Endothelial cell of umbilical vein (primary cell): ENCODE results near the gene KCNN3. TPM values are rescaled to one million over a fixed set of nuclear protein-coding genes. Genes with fewer than 3 reads are reported as not detected.

Source experiments
- BruUV-seq: library from RNA; stranded (reverse); fragments of 400-500 nt; replicated peaks from 2 replicates; lab custom pipeline; 2021; lab: Mats Ljungman, UMichigan
- CTCF ChIA-PET: fragments of 300-600, 350-600 bp; sonication (Branson Sonifier 250); formaldehyde crosslinking; loops from one replicate; lab custom pipeline; 2021; ENCODE audit warnings: antibody characterized with exemption, inconsistent platforms; lab: Charles Lee
- POLR2A ChIA-PET: fragments of 300-600, 350-600 bp; sonication (Branson Sonifier 250); formaldehyde crosslinking; loops from one replicate; lab custom pipeline; 2021; ENCODE audit warnings: antibody characterized with exemption, inconsistent platforms; lab: Charles Lee
- DNase-seq: peaks from one replicate; pipeline ENCODE4 v3.0.0-alpha.2; 2011; ENCODE audit warnings: low read depth, low spot score
- FAIRE-seq: peaks from 2 replicates; lab custom pipeline; 2011; peaks lifted over from hg19 to GRCh38; lab: Jason Lieb, UNC
- H2AFZ ChIP-seq: 2 replicates; pipeline ENCODE4 v1.6.0; 2012; ENCODE audit warnings: low read depth, low read length, control low read depth, inconsistent platforms
- H3K27ac ChIP-seq: 2 replicates; pipeline ENCODE4 v1.5.1; 2011; ENCODE audit warnings: low read depth, mild to moderate bottlenecking, control low read depth, low read length, moderate library complexity; ENCODE audit not compliant: insufficient read depth
- H3K27me3 ChIP-seq, 2 experiments: 2 replicates each; pipeline versions ENCODE4 v1.6.0 to v1.6.1; 2011; ENCODE audit warnings: low read length in 2 of 2, mixed read lengths in 1 of 2; ENCODE audit not compliant: control insufficient read depth in 2 of 2, insufficient read depth in 2 of 2
- H3K36me3 ChIP-seq, 2 experiments: 2 replicates in 1 of 2; 3 replicates in 1 of 2; pipeline ENCODE4 v1.5.1; 2011; ENCODE audit warnings: low read length in 2 of 2, mild to moderate bottlenecking in 1 of 2, moderate library complexity in 1 of 2; ENCODE audit not compliant: control insufficient read depth in 2 of 2, insufficient read depth in 2 of 2; ENCODE audit errors: extremely low read depth in 1 of 2
- H3K4me1 ChIP-seq: 3 replicates; pipeline ENCODE4 v1.5.1; 2011; ENCODE audit warnings: mild to moderate bottlenecking, low read length; ENCODE audit not compliant: control insufficient read depth, insufficient read depth; ENCODE audit errors: extremely low read depth
- H3K4me2 ChIP-seq: 2 replicates; pipeline ENCODE4 v1.6.1; 2011; ENCODE audit warnings: low read length, control low read depth, mixed read lengths; ENCODE audit not compliant: insufficient read depth
- H3K4me3 ChIP-seq, 3 experiments: fragments of 200-600 bp in 1 of 3; sonication (generic), shearing (Covaris generic) in 1 of 3; replicated peaks in 1 of 3; 2 replicates each; pipeline ENCODE4 v1.5.1; 2011 to 2016; ENCODE audit warnings: control low read depth in 3 of 3, low read length in 3 of 3, mild to moderate bottlenecking in 2 of 3, inconsistent platforms in 1 of 3, low read depth in 1 of 3, moderate library complexity in 1 of 3; ENCODE audit not compliant: insufficient read depth in 1 of 3
- H3K79me2 ChIP-seq: 2 replicates; pipeline ENCODE4 v1.6.0; 2012; ENCODE audit warnings: low read length, inconsistent platforms; ENCODE audit not compliant: control insufficient read depth, insufficient read depth
- H3K9ac ChIP-seq: replicated peaks from 2 replicates; pipeline ENCODE3; 2011; ENCODE audit warnings: low read length, control low read depth; ENCODE audit not compliant: insufficient read depth; ENCODE audit errors: extremely low read depth
- H3K9me1 ChIP-seq: replicated peaks from 3 replicates; pipeline ENCODE4 v1.6.0; 2011; ENCODE audit warnings: mild to moderate bottlenecking, low read length; ENCODE audit not compliant: control insufficient read depth, insufficient read depth; ENCODE audit errors: extremely low read depth
- H3K9me3 ChIP-seq: replicated peaks from 2 replicates; pipeline ENCODE4 v1.5.1; 2012; ENCODE audit warnings: low read length, inconsistent platforms; ENCODE audit not compliant: control insufficient read depth, insufficient read depth
- H4K20me1 ChIP-seq: replicated peaks from 2 replicates; pipeline ENCODE3; 2011; ENCODE audit warnings: mild to moderate bottlenecking, low read length; ENCODE audit not compliant: control insufficient read depth, insufficient read depth; ENCODE audit errors: extremely low read depth
- FOS ChIP-seq: IDR thresholded peaks from 2 replicates; pipeline ENCODE4 v1.6.1; 2011; ENCODE audit warnings: mild to moderate bottlenecking, low read length, moderate library complexity, borderline replicate concordance; ENCODE audit not compliant: insufficient read depth
- dilution Hi-C: fragments of 300-500 bp; cut with MboI; formaldehyde crosslinking; loops from one replicate; pipeline ENCODE4 v1.15.0; 2019; ENCODE audit warnings: low sequenced_read_pairs; ENCODE audit not compliant: extremely low pct_ligation_motif_present
- intact Hi-C: fragments of 100-400 bp; cut with micrococcal nuclease; formaldehyde crosslinking; loops from one replicate; pipeline ENCODE4 v1.10.0; 2022
- polyA plus RNA-seq, 4 experiments: library from polyadenylated mRNA; depleted of rRNA in 3 of 4; stranded (reverse) in 3 of 4; unstranded in 1 of 4; fragments of >200 nt; gene quantifications; 2 replicates each; pipeline versions ENCODE4 v1.2.1 to v1.2.3, GENCODE V29; 2011 to 2012; ENCODE audit warnings: missing spikeins in 1 of 4
- total RNA-seq: library from RNA; stranded (reverse); gene quantifications from 2 replicates; pipeline ENCODE4 v1.2.3, GENCODE V29; 2021
- TF ChIP-seq, protein P1 (sequence below): IDR thresholded peaks from 2 replicates; pipeline ENCODE4 v1.6.1; 2011; ENCODE audit not compliant: insufficient read depth, insufficient read length

Gene KCNN3
- total and polyA plus RNA-seq, 2 donors (not counting 3 experiments of a cell fraction or from before 2014, with no cell fraction given) = 0.91 to 1.1 TPM

DNA sequence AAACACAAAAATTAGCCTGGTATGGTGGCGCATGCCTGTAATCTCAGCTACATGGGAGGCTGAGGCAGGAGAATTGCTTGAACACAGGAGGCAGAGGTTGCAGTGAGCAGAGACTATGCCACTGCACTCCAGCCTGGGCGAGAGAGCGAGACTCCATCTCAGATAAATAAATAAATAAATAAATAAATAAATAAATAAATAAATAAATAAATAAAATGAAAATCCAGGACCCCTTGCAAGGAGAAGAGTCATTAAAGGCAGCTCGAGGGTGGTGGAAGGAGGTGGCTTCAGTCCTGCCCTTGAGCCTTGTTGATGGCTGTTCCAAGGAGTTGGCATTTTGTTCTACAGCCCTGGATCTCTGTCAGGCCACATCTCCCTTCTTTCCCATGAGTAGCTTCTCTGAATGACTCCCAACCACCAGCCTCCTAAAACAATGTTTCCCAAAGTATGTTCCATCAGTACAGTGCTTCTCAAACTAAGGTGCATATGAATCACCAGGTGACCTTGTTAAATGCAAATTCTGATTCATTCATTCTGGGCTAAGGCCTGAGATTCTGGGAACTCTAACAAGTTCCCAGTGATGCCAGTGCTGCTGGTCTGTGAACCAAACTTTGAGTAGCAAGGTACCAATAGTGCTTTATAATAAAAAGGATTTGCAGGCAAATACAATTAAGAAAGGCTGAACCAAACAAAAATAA lies 99.0 kb downstream of the KCNN3 start:
- H4K20me1 ChIP-seq = no peaks in the 10 kb centered on the region
- no peak for TF ChIP-seq FOS
- no peak overlapping the region for H3K27ac ChIP-seq
- ChIA-PET CTCF (interaction anchor here (7.1 kb wide), 1 partner anchor 107 kb away, joined by 50 read pairs; no protein-coding TSS in a partner anchor), POLR2A (no interaction called here)
- H3K36me3 ChIP-seq = no peaks in the 10 kb centered on the region
- intact Hi-C loops (no loop called here), dilution Hi-C loops (no loop called here)
- H3K4me3 ChIP-seq = no peak overlapping the region
- no TSS peak for BruUV-seq
- H3K9me3 ChIP-seq = no peaks in the 10 kb centered on the region
- no peaks in the 10 kb centered on the region for H3K79me2 ChIP-seq
- H3K4me2 ChIP-seq = no peak overlapping the region
- peaks cover 0 to 2% of the 10 kb centered on the region in 2 experiments for H3K27me3 ChIP-seq
- H3K4me1 ChIP-seq = peaks cover 2% of the 10 kb centered on the region
- H2AFZ ChIP-seq = no peak overlapping the region
- no peak for DNase-seq
- no peaks in the 10 kb centered on the region for H3K9me1 ChIP-seq
- no peak for FAIRE-seq
- H3K9ac ChIP-seq = no peak overlapping the region

DNA sequence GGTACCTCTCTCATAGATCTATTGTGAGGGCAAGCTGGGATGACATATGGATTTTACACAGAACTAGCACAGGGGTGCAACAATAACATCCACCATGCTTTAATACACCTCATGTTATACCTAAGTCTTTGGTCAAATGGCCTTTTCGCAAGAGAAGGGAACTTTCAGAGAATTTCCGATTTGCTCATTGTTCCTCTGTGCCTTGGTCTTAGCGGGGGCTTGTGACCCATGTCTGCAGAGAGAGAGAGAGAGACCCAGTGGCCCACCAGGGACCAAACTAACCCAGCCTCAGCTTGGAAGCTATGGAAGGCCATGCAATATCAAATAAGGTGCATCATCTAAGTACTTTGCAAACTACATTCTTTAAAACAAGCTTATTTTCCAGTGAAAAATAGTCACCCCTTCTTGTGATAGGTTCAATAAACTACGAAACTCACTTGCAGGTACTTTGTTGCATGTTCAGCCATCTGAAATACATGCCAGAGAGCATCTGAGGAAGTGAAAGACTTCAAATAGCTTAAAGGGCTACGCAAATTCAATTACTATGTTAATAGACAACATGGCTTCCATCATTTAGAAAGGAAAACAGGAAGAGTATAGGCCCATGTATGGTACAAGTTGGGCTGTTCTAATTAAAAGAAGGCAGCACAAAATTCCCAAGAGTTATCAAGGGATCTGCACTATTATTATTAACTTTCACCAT lies 100.7 kb downstream of the KCNN3 start:
- Histone ChIP-seq H2AFZ (no peak overlapping the region), H3K9me3 (no peaks in the 10 kb centered on the region), H3K27ac (no peak overlapping the region), H3K4me2 (no peak overlapping the region), H3K79me2 (no peaks in the 10 kb centered on the region), H3K4me3 (no peak overlapping the region), H3K9ac (no peak overlapping the region), H3K27me3 (peaks cover 6 to 12% of the 10 kb centered on the region in 2 experiments), H3K9me1 (no peaks in the 10 kb centered on the region), H3K36me3 (no peaks in the 10 kb centered on the region), H3K4me1 (peaks cover 2% of the 10 kb centered on the region), H4K20me1 (no peaks in the 10 kb centered on the region)
- DNase-seq (no peak), FAIRE-seq (no peak)
- intact Hi-C loops (no loop called here), dilution Hi-C loops (no loop called here)
- CTCF ChIA-PET = interaction anchor here (1.0 to 7.1 kb wide), 6 partner anchors 9 to 109 kb away, joined by 3 to 50 read pairs (median 6); no protein-coding TSS in a partner anchor
- POLR2A ChIA-PET = no interaction called here
- BruUV-seq = no TSS peak
- TF ChIP-seq FOS = no peak
- TF ChIP-seq, protein P1, sequence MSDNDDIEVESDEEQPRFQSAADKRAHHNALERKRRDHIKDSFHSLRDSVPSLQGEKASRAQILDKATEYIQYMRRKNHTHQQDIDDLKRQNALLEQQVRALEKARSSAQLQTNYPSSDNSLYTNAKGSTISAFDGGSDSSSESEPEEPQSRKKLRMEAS = no peak
